Measurements from ENCODE around the gene POM121L2.

DNA sequence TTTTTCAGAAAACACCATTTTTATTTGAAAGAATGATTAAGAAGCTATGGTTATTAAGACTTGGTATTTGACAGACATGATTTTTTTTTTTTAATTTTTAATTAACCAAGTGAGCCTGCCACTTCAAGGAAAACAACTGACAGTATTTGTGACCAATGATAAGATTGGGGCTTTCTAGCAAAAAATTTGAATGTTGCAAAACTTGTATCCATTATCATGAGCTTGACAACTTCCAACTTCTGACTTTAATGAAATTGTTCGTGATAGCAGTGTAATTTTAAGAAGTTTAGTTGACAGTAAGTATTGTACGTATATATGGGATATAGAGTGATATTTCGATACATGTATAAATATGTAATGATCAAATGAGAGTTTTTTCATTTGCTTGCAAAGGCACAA, 21.6 kb upstream of the POM121L2 start:
- no peak for TF ChIP-seq EZH2 (IDR thresholded peaks at IDR 0.05)
- TF ChIP-seq POLR2A (IDR thresholded peaks at IDR 0.05; ENCODE audit: borderline replicate concordance, extremely low read depth, insufficient read depth, insufficient read length), result no peak
- TF ChIP-seq, protein P1, sequence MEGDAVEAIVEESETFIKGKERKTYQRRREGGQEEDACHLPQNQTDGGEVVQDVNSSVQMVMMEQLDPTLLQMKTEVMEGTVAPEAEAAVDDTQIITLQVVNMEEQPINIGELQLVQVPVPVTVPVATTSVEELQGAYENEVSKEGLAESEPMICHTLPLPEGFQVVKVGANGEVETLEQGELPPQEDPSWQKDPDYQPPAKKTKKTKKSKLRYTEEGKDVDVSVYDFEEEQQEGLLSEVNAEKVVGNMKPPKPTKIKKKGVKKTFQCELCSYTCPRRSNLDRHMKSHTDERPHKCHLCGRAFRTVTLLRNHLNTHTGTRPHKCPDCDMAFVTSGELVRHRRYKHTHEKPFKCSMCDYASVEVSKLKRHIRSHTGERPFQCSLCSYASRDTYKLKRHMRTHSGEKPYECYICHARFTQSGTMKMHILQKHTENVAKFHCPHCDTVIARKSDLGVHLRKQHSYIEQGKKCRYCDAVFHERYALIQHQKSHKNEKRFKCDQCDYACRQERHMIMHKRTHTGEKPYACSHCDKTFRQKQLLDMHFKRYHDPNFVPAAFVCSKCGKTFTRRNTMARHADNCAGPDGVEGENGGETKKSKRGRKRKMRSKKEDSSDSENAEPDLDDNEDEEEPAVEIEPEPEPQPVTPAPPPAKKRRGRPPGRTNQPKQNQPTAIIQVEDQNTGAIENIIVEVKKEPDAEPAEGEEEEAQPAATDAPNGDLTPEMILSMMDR (IDR thresholded peaks at IDR 0.05 in 2 of 3, conservative IDR thresholded peaks at IDR 0.05 in 1 of 3; ENCODE audit: borderline replicate concordance in 1 of 3, insufficient read depth in 1 of 3, low read depth in 2 of 3, low read length in 2 of 3), result no peak
- TF ChIP-seq POLR2AphosphoS5 (IDR thresholded peaks at IDR 0.05; ENCODE audit: low read depth, low read length), result no peak
- TF ChIP-seq, protein P2, sequence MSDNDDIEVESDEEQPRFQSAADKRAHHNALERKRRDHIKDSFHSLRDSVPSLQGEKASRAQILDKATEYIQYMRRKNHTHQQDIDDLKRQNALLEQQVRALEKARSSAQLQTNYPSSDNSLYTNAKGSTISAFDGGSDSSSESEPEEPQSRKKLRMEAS (IDR thresholded peaks at IDR 0.05), result no peak
- TF ChIP-seq CEBPB (IDR thresholded peaks at IDR 0.05; ENCODE audit: low read depth), result no peak
- TF ChIP-seq EGR1 (IDR thresholded peaks at IDR 0.05; ENCODE audit: low read depth), result no peak
